ENCODE measurements around the gene PHKG2.

- TF ChIP-seq, protein P1, sequence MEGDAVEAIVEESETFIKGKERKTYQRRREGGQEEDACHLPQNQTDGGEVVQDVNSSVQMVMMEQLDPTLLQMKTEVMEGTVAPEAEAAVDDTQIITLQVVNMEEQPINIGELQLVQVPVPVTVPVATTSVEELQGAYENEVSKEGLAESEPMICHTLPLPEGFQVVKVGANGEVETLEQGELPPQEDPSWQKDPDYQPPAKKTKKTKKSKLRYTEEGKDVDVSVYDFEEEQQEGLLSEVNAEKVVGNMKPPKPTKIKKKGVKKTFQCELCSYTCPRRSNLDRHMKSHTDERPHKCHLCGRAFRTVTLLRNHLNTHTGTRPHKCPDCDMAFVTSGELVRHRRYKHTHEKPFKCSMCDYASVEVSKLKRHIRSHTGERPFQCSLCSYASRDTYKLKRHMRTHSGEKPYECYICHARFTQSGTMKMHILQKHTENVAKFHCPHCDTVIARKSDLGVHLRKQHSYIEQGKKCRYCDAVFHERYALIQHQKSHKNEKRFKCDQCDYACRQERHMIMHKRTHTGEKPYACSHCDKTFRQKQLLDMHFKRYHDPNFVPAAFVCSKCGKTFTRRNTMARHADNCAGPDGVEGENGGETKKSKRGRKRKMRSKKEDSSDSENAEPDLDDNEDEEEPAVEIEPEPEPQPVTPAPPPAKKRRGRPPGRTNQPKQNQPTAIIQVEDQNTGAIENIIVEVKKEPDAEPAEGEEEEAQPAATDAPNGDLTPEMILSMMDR (optimal IDR thresholded peaks at IDR 0.05 in 1 of 3, IDR thresholded peaks at IDR 0.05 in 1 of 3, conservative IDR thresholded peaks at IDR 0.05 in 1 of 3; ENCODE audit: extremely low read depth in 1 of 3, insufficient read depth in 2 of 3, low read length in 3 of 3), result peak in 2 of 3 experiments; percentile 14 to 24
- TF ChIP-seq EZH2 (IDR thresholded peaks at IDR 0.05; ENCODE audit: low read length), result no peak
Measured at GRCh38 chr16:30797670-30798309, 49.6 kb downstream of the PHKG2 start.

All from keratinocyte (primary cell).